GM19324 (cell line): Measurements from ENCODE around the gene ANO3.
"Not testable (repeated sequence)": the region's sequence is repeated elsewhere in the genome, so short reads cannot be mapped to it uniquely, and the experiment has no call there.

Experiments used
- ATAC-seq: cut with Tn5 transposase; IDR thresholded peaks from one replicate; pipeline ENCODE4 v1.9.1; 2021; ENCODE audit warnings: mild to moderate bottlenecking, moderate library complexity; ENCODE audit not compliant: unreplicated experiment, low FRiP score

The ANO3 gene

DNA sequence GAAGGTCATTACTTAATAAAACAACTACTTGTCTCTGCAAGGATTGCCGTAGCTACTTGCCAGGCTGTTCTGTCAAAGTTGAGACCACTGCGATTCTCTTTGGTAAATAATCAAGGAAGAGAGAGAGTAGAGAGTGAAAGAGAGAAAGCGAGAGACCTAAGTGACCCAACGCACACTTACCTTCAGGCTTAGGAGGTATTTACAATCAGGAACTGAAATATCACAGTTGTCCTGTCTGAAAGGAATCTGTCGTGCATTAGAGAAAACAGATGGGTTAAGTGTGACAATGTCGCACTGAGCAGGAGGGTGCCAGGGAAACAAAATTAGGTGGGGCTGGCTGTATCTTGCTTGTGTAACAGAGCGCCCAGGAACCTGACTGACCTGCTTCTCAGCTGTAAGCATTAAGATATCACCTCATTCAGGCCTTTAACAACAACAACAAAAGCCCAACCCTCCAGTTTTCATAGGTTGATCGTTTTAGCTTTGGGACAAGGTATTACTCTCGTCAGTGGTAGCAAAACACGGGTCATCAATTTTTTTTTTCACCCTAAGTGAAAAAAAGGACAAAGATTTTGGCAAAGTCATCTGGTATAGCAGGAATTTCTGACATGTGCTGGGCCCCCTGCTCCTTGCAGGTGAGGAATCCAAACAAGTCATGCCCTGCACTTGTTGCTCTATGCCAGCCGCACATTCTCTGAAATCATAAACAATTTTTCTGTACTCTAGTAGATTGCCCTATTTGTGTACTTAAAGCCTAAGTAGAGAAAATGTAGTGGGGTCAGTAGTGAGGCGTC, 240.1 kb downstream of the ANO3 start, which contains the start of gene MUC15:
Gene MUC15 (minus strand): TSS at position 403 of the 794 bp plus-strand sequence. CDS start 5,169 bp downstream, outside the sequence.
- no peak for ATAC-seq

DNA sequence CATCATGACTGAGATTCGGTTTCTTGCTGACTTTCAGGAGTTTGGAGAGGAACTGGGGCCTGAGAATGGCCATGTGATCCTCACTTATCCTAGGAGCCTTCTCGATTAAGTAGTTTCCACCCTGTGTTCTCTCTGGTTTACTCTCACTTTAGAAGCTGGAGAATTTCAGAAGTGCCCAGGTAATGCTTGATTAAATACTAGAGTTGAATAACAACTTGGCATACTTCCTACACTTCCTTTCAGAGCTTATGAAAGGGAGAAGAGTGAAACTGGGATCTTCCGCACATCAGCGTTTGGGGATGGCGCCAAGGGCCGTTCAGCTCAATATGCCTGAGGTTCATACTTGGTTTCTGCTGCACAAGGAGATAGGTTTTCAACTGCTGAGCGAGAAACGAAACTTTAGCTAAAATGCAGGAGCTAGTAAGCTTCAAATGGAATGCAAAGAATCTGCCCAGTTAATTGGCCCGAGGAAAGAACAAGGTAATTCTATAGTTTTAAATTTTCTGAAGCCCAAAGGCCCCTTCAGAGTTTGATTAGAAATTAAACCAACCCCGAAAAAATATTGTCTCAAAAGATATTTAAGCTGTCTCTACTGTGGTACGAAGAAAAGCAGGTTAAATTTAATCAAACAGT, 241.0 kb downstream of the ANO3 start:
- ATAC-seq = no peak

DNA sequence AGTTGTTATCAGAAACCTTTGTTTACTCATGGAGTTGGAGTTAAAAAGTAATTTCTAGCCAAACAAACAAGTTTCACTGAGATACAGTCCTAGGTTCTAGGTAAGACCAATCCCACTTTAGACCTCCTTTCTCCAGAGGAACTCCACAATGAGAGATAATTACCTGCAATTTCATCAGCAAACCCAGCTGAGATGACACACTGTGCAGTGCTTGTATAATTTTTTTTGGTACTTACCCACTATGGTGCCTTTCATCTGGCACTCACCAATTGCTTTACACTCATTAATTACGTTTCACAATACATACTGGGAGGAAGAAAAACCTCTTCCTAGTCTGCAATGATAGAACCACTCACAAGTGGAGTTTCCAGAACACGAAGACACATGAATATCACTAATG, 242.0 kb downstream of the ANO3 start:
- no peak for ATAC-seq

DNA sequence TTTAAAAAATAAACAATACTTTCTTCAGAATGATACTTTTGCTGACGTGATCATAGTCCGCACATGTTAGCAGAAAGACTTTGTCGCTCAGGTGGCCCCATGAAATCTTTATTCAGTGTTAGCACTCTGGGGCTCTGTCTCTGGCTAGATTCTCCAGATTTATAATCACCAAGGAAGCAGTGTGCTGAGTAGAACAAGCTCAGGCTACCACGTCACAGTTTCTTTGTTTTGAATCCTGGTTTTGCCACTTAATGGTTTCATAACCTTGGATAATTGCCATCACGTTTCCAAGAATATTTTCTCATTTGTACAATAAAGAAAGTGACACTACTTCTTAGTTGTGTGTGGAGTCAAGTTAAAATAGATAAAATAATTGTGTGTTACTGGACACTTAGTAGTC, 244.0 kb downstream of the ANO3 start:
- ATAC-seq = no peak

DNA sequence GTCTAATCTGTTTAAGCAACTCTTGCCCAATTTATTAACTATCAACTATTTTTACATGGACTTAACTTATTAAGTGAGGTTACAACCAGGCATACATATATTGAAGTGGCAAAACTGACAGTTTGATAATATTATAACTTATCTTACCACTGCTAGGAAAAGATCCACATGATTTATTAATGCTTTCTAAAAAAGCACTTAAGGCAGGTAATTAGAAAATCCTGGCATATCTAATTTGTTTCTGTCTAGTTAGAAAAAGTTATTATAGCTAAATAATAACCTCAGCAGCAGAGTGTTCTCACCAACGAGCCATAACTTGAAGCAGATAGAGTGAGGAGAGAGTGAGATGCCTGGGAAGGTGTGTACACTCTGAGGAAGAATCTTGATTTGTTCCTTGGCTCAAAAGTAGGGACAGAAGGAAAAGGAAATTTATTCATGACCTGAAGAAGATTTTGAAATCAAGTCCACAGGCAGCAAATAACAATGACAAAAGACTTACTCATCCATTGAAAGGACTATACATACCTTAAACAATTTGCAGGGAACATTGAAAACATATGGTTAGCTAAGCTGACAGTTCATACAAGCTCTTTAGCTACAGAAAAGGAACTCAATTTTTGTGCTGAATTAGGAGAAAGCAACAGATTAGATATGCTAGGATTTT, 247.2 kb downstream of the ANO3 start:
- ATAC-seq = no peak

DNA sequence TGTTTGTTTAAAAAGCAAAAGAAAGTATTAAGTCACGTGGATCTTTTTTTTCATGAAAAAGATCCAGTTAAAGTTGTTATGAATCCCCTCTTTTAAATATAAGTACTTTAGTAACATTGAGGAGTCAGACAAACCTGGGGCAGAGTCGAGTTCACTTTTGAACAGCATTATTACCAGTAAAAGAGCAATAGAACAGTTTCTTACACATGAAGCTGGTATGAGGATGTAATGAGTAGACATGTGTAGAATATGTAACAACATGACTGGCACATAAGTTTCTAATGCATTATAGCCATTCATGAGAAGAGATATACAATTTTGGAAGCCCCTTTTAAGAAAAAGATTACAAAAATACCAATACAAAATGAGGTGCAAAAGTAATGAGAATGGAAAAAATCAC, 247.8 kb downstream of the ANO3 start:
- no peak for ATAC-seq

DNA sequence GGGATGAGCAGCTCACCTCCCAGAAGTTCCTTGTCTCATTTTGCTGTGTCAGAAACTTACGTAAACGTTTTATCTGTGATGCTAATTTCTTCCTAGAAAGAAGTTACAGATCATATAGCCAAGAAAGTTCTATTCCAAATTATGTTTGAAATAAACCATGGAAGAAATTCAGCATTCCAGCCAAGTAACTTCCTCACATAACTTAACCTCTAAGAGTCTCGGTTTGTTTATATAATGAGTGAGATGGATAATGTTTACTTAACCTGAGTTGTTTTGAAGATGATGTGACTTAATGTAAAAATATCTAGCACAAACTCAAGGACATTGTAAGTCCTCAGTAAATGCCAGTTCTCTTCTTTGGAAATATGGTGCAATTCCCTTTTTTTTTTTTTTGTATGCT, 249.0 kb downstream of the ANO3 start:
- no peak for ATAC-seq

DNA sequence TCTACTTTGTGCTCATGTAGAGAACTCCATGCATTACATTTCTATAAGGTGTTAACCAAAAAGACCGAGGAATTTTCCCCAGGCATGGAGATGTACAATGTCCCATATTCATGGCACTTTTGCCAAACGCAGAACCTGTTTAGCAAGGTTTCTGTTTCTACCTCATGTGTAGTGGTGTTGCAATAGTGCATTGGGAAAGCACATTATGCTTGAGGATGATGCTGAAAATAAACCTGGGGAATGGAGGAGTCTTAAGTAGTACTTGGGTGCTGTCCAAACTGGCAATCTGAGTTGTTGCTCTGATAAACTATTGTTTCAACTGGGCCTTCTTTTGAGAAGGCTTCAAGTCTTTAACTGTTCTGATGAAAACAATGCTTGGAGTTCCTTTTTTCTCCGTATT, 251.6 kb downstream of the ANO3 start:
- no peak for ATAC-seq

DNA sequence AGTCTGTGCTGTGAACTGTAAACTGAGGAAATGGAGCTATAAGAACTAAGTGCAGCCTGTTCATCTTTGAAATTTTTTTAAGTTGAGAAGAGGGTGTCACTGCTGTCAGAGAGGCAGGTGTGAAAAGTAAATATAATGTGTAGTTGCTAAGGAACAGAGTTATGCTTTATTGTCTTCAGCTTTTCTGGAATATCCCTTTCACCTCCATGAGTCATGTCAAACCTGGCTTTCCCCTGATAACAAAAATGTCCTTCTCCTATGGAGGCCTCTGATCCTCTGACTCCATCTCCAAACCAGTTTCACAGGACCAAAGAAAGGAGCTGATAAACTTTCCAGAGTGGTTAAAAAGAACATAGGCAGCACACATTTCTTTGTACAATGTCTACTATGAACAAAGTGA, 252.9 kb downstream of the ANO3 start:
- ATAC-seq = no peak

DNA sequence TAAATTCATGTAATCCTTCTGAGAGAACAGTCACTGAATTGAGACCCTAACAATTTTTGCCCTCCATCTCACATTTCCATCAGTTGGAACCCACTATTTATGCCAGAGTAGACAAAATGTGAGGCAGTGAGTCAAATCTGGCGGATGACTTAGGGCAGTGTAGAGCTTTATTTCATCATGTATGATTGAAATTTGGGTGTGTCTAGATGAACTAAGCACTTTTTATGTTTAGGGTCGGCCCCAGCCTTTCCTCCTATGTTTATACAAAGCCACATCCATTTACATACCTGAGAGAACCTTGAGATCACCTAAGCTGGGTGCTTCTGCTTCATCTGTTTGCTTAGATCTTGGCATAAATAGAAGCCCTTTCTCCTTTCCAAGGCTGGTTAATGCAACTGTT, 255.1 kb downstream of the ANO3 start:
- no peak for ATAC-seq

DNA sequence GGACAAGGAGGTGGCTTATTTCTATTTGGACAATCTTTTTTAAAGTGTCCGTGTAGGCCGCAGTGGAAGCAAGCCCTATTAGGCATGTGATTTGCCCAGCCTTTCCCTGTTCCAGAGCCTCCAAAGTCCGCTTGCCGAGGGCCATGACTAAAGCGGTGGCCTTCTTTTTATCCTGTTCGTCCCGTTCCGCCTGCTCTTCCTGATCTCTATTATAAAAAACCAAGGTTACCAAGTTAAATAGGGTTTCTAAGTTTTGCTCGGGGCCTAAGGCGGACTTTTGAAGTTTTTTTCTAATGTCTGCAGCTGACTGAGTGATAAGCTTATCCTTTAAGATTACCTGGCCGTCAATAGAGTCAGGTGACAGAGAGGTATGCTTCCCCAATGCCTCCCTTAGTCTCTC, 261.8 kb downstream of the ANO3 start:
- ATAC-seq = no peak

DNA sequence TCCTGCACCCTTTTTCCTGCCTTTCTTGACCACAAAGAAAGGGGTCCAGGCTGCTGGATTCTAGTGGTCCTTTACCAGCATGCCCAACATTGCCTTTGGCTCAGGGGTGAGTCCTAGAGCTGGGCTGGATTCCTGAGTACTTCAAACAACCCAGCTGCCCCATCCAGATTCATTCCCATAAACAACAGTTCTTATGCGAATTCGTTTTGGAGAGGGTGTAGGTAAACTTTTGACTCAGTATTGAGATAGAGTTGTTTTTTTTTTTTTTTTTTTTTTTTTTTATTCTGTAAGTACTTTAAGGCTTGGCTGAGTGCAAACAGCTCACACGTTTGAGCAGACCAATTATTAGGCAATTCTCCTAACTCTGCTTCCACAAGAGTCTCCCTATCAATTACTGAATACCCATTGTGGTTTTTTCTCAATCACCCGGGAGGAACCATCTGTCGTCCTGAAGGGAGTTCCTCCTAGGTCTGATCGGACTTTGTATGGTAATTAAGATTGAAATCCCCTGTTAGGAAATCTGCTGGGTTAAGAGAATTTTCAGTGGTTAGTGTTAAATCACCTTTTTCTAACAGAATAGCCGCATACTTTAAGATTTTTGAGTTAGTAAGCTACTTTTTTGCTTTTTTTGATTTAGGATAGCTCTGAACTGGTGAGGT, 263.4 kb downstream of the ANO3 start:
- ATAC-seq = not testable (repeated sequence)

DNA sequence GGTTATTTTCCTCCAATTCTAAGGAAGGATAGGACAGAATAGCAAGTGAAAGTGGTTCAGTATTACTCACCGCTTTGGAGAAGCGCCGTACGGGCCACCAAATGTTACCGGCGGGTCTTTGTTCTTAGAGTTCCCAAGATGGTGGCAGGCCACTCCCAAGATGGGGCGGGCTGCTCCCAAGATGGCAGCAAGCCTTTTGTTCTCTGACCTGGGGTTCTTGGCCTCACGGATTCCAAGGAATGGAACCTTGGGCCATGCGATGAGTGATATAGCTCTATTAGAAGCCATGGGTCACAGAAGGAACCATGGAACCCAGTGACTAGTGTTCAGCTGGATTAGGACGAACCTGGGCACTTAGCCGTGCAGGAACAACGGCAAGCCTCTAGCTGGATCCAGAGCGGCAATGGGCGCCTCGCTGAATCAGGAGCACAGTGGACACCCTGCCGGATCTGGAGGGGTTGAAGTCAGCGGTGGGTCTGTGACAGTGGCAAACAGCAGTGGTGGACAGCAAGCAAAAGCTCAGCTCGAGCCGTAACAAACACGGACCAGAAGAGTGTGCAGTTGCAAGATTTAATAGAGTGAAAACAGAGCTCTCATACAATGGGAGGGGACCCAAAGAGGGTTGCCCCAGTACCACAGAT, 265.2 kb downstream of the ANO3 start:
- not testable (repeated sequence) for ATAC-seq

DNA sequence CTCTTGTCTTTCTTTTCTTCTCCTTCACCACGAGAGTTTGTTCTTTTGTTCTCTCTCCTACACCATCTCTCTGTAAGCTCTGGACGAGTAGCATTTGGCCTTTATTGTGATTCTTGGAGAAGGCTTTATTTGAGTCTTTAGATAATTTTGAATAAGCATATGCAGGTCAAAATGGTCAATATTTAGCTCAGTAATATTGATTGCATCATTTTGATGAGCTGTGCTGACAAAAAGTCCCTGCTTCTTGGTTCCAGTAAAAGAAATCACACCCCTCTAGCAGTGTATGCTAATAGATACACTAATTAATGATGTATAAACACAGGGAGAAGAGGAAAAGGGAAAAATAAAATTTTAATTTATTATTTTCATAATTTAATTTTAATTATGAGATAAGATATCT, 266.0 kb downstream of the ANO3 start:
- no peak for ATAC-seq

DNA sequence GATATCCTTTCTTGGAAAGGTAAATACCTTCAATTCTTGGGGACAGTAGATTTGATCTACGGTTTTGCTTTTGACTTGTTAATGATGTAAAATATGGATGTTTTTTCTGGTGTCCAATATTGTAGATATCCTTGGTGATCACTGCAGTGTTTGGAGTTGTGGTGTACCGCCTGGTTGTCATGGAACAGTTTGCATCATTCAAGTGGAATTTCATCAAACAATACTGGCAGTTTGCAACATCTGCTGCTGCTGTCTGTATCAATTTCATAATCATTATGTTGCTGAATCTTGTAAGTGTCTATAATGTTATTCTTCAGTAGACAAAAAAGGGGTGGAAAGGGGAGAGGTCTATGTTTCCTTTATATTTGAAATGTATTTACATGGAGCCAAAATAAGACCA, 267.5 kb downstream of the ANO3 start:
- ATAC-seq = no peak

DNA sequence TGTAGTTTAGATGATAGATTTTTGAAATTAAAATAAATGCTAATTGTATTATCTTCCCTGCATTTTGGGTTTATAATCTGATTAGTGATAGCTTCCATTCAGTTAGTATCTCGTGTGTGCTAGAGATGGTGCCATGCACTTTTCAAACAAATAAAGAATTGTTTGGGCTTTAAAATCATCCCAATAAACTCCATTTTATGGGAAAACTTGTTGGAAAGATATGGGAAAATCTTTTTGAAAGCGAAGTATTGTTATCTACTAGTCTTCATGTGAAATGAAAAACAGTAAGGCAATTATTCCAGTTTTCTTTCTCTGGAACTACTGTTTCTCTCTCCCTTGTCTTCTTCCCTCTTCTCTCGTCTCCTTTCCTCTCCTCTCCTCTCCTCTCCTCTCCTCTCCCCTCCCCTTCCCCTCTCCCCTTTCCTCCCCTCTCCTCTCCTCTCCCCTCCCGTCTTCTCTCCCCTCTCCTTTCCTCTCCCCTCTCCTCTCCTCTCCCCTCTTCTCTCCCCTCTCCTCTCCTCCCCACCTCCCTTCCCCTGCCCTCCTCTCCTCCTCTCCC, 268.0 kb downstream of the ANO3 start:
- no peak for ATAC-seq

DNA sequence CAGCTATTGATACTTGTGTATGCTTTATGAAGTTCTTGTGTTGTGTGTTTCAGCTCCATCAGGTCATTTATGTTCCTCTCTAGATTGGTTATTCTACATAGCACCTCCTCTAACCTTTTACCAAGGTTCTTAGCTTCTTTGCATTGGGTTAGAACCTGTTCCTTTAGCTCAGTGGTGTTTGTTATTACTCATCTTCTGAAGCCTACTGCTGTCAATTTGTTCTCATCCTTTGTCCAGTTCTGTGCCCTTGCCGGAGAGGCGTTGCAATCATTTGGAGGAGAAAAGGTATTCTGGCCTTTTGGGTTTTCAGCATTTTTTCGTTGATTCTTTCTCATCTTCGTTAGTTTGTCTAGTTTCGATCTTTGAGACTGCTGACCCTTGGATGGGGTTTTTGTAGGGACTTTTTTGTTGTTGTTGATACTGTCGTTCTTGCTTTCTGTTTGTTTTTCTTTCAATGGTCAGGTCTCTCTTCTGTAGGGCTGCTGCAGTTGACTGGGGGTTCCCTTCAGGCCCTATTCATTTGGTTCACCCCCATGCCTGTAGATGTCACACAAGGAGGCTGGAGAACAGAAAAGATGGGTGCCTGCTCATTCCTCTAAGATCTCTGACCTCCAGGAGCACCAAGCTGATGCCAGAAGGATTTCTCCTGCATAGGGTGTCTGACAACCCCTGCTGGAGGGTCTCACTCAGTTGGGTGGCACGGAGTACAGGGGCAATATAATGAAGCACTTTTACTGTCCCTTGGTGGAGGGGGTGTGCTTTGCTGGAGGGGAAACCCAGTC, 276.0 kb downstream of the ANO3 start:
- ATAC-seq = peak; percentile 46

DNA sequence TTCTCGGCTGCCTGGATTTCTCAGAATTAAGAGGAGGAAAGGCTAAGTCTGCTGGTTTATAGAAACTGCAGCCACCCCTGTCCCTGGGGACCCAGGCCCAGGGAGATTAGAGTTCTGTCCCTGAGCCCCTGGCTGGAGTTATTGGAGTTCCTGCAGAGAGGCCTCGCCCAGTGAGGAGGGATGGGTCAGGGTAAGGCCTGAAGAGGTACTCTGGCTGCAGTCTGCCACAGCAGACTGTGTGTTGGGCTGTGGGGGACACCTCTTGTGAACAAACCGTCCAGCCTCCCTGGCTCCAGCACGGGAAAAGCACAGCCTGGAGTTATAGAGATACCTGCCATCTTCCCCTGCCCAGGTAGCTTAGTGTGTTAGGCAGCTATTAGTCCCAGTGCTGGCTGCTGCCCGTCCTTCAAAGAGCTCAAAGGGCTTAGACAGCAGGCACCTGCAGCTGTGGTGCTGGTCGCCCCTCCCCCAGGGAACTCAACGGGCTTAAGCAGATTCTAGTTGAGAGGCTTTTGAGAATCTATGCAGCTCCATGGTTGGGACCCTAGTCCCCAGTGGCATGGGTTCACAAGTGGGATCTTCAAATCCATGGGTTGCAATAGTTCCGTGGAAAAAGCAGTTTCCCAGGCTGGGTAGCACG, 276.7 kb downstream of the ANO3 start:
- peak; percentile 41 for ATAC-seq

DNA sequence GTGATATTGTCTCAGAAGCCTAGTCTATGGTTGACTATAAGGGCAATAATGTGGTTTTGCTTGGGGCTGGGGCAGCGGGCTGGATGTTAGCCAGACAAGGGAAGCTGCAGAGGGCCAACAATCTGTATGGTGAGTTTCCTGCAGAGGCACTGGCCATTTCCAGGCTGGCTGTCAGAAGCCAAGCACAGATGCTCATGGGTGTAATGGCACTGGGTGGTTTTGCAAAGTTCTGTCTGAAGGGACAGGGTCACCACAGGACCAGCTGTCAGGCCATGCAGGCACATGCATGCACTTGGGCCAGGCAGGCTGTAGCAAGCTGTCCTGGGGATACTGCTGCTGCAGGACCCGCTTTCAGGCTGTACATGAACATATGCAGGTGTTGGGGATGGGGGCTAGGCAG, 281.8 kb downstream of the ANO3 start:
- no peak for ATAC-seq
